HK-2 (cell line): ENCODE measurements around the gene RPTOR.

Experiments
- DNase-seq: peaks from one replicate; pipeline ENCODE4 v3.0.0-alpha.2; 2018; ENCODE audit not compliant: unreplicated experiment

Gene RPTOR

GRCh38 chr17:80892019-80892855 lies 347.6 kb downstream of the RPTOR start:
- DNase-seq = peak; percentile 96

- DNase-seq = peak; percentile 94
These were observed 348.4 kb downstream of the RPTOR start for GRCh38 chr17:80892900-80893603.

DNA sequence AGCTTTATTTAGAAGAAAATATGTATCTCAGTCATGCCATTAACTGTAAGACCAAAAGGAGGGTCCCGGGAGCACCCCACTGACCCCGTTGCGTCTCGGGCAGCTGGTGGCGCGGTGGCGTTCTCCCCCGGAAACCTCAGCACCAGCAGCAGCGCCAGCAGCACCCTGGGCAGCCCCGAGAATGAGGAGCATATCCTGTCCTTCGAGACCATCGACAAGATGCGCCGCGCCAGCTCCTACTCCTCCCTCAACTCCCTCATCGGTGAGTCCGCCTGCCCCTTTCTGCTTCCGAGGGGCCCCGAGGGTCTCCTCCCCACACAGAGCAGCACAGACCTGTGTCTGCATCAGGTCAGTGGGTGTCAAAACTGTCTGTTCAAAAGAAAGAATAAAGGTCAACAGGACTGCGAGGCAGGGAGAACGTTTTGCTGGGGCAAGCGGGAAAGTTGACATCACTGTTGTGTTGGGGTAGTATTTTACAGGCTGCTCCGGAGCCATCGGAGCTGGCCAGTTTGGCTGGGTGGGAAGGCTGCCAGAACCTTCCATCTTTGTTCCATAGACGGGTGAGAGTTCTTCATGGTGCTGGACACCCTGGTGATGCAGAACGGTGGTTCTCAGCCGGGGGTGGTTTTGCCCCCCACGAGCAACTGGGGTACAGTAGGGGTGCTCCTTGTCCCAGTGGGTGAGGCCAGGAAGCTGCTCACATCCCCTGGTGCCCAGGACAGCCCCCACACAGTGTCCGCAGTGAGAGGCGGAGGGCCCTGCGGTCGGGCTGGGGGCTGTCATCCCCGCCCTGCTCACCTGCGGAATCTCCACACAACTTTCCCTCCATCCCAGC lies 349.2 kb downstream of the RPTOR start:
- DNase-seq = no peak

DNA sequence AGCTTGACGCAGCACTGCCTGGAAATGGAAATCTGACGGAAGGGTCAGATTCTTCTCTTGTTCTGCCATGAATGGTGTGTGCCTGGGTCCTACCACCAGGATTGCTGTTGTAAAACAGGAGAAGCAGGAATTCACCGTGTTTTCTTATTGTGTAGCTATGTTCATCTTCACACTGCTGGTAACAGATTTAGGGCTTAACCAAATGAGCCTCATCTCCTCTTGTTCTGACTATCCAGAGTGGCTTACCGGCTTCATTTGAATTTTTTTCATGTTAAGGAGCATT lies 349.7 kb downstream of the RPTOR start:
- no peak for DNase-seq

DNA sequence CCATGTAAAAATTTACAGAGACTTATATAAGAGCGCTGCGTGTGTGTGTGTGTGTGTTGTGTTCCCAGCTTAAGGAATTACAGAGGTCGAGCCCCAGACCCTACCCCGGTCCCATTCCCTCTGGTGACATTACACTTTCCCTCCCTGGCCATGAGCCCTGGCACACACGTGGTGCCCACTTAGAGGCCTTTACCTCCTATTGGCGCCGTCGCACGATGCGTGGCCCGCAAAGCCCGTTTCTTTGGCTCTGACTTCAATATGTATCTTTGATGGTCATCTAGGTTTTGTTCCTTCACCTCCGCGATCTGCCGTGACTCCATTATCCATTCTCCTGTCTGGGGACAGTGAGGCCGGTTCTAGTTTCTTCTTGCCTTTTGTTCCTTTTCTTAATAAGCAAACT lies 350.1 kb downstream of the RPTOR start:
- DNase-seq = no peak

DNA sequence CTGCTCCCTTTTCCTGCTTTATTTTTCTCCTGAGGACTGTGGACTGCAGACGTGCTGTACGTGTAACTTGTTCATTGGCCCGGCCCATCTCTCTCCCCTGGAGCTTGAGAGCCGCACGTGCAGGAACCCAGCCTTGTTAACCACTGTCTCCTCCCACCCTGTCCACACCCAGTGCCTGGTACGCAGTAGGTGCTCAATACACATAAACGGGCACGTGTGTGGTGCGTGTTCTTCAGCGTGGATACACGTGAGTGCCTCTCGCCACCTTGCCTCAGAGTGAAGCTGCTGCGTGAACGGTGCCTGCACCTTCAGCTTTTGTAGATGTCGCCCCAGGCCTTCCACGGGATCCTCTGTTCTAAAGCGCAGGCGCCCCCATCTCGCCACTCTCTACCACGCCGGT lies 350.7 kb downstream of the RPTOR start:
- no peak for DNase-seq

DNA sequence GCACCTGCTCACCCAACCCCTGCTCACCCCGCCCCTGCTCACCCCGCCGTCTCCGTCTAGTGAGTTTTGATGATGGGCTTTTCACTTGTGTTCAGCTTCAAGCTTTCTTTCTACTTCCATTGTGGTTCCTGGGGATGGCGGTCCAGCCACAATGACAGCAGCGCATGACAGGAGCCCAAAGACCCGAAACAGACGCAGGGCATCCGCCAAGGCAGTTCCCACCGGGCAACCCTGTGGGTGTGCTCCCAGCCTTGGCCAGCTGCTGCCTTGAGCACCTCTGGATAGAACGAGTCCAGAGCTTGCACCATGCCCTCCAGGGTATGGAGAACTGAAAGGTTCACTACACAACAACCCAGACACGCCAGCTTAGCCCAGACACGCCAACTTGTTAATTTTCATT lies 354.1 kb downstream of the RPTOR start:
- DNase-seq = no peak

DNA sequence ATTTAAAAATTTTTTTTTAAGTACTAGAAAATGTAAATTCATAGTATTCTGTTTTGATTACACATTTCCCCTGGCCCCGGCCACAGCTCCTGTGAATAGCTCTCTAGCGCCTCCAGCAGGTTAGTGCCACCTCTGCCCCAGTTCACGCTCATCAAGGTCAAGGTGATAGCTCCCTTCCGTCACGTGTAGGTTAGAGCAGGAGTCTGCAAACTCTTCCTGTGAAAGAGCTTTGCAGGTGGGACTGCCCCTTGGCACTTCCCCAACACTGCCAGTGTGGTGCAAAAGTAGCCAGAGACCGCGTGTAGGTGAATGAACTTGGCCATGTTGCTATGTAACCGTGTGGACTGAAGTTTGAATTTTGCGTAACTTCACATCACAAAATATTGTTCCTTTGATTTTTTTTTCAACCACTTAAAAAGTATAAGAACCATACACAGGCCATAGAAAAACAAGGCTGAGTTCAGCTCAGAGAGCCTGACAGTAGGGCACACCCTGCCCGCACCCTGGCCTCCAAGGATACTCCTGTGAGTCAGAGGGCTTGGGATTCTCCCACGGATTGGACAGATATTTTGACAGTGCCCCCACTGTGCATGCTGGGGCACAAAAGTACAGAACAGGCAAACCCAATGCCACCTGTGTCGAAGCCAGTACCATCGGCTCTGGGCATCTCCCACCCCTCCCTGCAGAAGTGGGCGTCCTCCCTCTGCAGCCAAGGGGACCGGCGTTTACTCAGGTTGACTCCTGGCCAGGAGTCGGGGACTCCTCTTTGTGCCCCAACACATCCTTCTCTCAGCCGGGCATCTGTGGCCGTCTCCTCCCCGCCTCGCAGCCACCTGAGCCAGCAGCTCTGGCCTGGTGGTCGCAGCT lies 355.0 kb downstream of the RPTOR start:
- DNase-seq = peak; percentile 17

DNA sequence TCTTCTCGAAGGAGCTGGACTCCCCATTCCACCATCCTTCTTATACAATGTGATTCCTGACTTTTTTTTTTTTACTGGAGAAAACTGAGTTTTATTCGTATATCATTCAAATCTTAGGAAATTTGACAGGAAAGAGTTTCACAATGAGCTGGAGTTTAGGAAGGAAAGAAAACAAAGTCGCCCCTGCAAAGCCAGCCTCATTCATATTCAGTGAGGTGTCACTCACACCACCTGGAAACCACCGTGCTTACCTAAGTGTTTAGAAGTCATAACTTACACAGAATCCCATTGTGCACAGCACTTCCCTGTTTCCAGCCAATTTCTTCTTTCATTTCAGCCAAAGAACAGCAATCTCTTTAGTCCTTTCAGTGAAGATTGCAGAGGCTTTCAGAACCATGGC lies 356.7 kb downstream of the RPTOR start:
- no peak for DNase-seq

DNA sequence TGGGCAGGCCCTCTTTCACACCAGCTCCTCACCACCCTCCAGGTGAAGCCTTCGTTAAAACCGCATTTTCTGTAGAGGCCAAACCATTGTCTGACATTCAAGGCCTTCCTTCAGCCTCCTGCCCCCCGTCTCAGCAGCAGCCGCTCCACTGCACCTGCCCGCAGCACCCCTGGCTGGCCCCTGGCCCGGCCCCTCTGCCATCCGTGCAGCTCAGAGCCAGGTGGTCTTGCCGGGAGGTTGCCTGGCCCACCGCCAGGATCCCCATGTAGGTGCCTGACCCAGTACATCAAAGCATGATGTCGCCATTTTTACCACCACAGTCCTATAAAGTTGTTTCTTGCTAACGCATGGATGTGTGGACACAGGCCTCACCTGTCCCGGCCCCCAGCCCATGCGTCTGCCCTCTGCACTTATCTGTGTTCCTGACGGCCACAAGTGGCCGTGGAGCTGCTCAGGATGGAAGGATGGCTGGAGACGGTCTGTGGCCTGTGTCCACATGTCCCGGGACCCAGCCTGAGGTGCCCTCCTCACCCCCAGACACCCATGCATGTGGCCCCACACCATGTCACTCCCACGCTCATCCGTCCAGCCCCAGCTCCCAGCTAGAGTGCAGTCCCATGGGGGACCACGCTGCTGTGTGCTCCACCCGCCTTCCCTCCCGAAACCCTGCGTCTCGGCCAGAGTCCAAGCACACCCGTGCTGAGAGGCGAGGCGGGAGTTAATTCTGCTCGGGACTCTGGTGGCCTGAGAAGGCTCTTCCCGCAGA lies 357.7 kb downstream of the RPTOR start:
- DNase-seq = no peak

DNA sequence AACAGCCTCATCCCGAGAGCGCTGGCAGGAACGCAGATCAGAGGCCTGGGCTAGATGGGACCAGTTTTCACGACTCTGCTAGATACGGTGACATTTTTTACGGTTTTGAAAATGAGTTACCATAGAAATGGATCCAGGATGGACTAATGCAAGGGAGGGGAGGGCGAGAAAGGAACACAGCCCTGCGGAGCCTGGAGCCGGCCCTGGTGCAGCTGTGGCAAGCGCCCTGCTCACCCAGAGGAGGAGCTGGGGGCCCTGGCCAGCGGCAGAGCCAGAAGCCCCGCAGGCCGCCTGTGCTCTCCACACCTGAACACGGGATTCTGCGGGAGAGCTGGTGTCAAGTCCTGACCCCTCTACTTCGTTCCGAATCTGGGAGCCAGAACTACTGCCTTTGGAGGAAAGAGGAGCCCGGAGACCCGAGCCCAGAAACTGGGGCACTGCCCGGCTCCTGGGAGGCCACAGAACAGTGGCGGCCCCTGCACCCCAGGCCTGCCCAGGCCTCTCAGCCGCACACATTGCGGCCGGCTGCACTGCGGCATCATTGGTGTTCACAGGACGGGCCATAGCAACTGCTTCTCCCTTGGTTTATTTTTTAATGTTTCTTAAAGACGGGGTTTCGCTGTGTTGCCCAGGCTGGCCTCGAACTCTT lies 358.4 kb downstream of the RPTOR start:
- DNase-seq = no peak

- DNase-seq = no peak
These were observed 359.6 kb downstream of the RPTOR start for GRCh38 chr17:80904036-80904753.

- no peak for DNase-seq
These were observed 361.1 kb downstream of the RPTOR start for GRCh38 chr17:80905586-80906230.

GRCh38 chr17:80906364-80907259 lies 362.0 kb downstream of the RPTOR start:
- no peak for DNase-seq

- no peak for DNase-seq
These were observed 362.6 kb downstream of the RPTOR start for GRCh38 chr17:80907281-80907680.

DNA sequence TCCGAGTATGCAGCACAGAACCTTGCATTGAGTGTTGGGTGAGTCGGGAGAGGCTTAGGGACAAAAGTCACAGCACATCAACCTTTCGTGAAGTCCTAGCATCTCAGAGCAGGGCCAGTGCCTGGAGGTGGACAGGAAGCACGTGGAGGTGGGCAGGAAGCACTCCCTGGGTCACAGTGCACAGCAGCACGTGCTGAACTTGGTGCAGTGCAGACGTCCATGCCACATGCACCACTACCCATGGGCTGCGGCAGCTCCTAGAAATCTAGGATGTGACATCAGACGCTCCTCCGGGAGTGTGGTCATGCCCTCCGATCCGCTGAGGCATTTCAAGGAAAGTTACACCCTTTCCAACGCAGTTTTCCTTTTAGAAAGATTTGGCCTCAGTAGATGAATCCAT lies 363.6 kb downstream of the RPTOR start:
- no peak for DNase-seq

DNA sequence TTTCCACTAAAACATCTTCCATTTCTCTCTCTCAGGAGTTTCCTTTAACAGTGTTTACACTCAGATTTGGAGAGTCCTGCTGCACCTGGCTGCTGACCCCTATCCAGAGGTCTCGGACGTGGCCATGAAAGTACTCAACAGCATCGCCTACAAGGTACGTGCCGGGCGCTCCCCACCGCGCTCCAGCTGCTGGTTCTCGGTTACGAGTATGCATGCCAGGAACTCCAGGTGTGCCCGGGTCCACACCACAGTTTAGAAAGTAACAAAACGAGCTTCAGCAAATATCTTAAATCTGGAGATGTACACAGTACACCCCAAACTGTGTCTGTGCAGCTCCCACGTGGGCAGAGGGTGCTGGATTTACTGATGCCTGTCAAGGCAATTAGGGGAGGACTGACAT lies 364.1 kb downstream of the RPTOR start:
- DNase-seq = no peak

- no peak for DNase-seq
These were observed 365.0 kb downstream of the RPTOR start for GRCh38 chr17:80909635-80910034.
